GM18873 (cell line): ENCODE data around the gene ABLIM3.

ENCODE experiments used
- ATAC-seq: cut with Tn5 transposase; IDR thresholded peaks from one replicate; pipeline ENCODE4 v1.9.1; 2021; ENCODE audit warnings: mild to moderate bottlenecking, moderate library complexity, moderate number of reproducible peaks; ENCODE audit not compliant: unreplicated experiment, low FRiP score

Gene ABLIM3

DNA sequence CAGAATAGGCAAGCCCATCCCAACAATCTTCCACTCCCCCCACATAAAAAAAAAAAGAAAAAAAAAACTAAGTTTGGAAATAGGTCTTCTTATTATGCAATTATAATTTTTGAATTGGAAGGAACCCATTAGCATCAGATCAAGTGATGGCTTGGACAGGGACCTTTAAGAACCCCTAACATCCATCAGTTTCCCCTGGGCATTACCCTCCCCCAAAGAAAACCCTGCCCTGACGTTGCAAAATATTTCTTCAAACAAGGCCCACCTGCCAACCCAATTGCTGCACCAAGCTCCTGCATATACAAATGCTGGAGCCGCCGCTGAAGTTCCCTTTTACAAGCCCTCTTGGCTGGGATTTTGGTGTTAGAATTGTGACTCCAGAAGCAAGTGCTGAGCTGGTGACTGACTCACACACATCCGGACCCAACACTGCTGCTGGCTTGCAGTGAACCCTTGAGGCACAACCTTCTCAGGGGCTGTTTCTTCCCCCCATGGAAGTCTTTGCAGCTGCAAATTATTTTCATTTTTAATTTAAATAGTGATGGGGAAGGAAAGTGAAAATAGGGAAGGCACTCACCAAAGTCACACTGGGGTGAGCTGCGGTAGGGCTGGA is 74.3 kb downstream of the ABLIM3 start:
- ATAC-seq, result no peak

DNA sequence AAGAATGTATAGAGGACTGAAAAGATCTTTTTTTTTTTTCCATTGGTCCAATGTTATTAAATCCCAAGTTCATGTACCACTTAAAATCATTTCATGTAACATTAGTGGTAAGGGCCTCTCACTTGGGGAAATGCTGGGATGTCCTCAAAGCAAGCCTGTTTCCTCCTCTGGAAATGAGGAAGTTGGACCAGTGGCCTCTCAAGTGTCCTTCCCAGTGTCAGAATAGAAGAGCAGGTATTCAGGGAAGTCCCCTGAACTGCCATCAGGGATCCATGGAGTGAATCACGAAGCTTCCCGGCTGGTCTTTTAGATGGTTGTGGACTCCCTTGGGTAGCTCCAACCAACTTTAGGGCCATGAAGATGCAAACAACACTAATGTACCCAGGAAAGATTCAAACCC is 75.2 kb downstream of the ABLIM3 start:
- no peak for ATAC-seq

DNA sequence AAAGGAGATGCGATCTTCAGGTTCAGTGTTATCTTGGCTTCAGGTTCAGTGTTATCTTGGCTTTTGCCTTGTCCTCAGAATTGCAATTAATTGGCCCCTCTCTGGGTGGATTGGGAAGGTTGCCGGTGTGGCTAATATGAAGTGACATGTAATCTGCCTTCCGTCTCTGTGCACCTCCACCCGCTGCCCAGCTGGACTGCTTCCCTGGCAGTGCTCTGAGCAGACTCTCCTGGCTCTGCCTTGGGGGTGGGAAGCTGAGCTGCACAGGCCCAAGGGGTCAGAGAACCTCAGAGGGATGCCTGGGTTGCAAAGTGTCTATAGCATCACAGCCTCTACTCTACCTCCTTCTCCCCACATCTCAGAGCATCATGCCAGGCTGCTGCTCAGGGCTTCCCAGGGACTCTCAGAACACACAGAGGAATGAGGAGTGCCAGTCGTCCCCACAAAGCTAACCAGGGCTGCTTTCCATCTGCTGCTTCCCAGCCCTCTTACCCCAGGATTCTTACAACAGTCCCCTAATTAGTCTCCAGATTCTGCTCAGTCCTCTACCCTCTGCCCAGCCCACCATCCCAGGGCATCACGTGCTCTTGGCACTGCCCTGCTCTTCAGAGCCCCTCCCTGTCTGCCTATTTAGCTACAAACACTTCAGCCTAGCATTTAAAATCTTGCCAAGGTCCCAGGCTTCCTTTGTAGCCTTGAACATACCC is 76.0 kb downstream of the ABLIM3 start:
- no peak for ATAC-seq

DNA sequence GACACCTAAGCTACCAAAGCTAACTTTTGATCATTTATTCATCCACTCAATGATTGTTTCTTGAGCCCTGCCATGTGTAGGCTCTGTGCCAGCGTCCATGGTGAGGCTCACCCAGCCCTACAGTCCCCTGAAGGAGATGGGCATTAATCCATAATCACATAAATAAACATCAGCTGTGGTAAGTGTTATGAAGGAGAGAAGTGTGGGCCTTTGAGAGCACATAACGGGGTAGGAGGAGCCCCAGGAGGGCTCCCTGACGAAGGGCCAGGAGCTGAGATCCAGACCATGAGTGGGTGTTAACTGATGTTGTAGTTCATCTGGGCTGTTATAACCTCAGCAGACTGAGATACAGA is 76.5 kb downstream of the ABLIM3 start:
- no peak for ATAC-seq

DNA sequence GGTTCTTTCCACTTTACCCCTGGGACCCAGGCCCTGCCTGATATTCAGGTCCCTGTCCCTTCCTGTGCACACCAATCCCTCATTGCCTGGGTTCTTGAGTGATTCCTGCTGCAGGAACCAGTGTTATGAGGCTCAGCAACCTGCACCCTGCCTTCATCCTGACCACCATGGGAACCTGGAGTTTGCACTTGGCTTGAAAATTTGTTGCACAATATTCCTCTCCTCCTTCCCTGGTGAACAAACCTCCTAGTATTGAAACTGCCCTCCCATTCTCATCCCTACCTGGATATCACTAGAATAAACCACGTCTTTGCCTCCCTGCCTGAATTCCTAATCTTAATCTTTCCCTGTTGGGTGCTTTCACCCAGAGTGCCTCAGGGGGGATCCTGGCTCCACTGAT is 78.3 kb downstream of the ABLIM3 start:
- ATAC-seq, result no peak

GRCh38 chr5:149220750-149221149 is 79.5 kb downstream of the ABLIM3 start:
- no peak for ATAC-seq

DNA sequence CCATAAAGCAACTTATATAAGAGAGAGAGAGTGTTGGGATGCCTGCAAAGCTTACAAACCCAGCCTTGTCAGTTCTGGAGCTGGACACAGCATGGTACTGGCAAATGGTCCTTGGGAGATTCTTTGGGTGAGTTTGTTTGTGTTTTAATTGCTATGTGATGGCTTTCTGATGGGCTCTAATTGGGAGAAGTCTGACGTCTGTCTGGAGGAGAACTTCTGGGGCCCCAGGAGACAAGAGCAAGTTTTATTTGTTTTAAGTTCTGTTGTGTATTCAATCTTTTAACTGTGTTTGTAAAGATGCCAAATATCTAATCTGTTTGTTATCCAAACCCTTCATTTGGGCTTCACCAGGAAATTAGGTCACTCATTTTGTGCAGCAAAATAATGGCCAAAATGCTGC is 80.0 kb downstream of the ABLIM3 start:
- no peak for ATAC-seq

- no peak for ATAC-seq
Measured at GRCh38 chr5:149221731-149222342, 80.5 kb downstream of the ABLIM3 start.

DNA sequence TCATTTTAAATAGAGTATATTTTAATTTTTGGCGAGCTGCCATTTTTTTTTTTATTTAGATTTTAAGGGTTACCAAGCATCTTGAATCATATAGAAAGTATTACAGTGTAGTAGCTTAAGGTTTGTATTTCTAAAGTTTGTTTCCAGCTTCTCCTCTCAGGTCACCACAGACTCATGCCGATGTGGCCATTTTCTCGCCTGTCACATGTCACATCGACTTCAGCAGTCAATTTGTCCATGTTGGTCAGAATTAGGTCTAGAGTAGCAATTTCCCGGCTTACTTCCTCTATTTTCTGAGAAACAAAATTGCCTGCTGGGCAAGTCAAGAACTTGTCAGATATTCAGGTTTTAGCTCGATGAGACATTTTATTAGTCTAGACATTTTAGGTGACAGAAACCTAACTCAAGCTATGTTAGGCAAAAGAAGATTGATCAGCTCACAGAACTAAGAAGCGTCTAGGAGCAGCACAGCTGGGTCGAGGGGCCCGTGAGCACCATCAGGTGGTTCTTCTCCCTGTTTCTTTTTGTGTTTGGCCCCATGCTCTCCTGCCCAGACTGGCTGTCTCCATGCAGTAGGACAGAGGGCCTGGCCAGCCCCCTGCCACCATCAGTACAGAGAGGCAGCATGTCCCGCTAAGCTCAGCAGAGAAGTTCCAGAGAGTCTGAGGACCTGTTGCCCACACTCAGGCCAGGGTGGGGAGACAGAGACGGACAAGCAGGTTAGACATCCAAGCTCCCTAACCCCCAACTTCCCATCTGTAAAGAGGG is 82.0 kb downstream of the ABLIM3 start:
- no peak for ATAC-seq

DNA sequence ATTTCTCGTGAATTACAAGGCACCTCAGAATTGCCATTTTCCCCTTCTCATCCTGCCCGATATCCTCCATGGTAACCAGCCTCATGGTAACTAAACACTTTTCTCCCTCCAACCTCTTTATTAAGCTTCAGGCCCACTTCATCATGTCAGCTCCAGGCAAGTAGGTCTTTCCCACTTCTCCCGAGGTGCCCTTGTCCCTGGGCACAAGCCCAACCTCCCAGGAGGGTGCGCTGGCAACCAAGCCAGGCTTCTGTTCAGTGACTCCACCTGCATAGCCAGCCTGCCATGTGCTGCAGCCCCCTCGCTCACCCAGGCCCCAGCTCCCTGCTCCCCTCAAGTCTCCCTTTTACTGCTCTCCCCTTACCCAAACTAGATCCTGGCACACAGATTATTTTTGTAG is 83.0 kb downstream of the ABLIM3 start:
- ATAC-seq, result no peak

DNA sequence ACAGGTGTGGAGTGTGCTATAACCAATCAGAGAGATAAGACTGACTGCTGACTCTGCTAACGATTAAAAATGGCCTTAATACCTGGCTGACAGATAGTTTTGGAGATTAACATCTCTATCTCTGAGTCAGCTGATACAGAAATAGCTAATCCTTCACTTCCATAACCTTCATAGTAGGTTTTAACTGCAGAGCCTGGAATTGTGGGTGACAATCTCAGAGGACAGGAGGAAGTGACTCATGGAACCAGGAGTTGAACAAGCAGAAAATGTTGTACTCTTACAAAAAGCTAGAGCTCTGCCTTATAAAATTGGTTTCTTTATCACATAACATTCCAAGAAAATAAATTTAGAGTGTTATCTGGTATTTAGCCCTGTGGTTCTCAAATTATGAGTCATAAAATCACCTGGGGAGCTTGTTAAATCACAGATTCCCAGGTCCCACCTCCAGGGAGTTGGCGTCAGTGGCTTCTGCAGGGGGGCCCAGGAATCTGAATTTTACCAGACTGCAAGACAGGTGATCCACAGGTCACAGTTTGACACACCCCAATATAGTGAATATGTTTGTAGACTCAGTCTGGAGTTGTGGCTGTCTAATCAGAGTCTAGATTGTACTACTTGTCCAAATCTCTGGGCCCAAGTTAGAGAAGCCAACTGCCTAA is 86.0 kb downstream of the ABLIM3 start:
- ATAC-seq, result no peak

DNA sequence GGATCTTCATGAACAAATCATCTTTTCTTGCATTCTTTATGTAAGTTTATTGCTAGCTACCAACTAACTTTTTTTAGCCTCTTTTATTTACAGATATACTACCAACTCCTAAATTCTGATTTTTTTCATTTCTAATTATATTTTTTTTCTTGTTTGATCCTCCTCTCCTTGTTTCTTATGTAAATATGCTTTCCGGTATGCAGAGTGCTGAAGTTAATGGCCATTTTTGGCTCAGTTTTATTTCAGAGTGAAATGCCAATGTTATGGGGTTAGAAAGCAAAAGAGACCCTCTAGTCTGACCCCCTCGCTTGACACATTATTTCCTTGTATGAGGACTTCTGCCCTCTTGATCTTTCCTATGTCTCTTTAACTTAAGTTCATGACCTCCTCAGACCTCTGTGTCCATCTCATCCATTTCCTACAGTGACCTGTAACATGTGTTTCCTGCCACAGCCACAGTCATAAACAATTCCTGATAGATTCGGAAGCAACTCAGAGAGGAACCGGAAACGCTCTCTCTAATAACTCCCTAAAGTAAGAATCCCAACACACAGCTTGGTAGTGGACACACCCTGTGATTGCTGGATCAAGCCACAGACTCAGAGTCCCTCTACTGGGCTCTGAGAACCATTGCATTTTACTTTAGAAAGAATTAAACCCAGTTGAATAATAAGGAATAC is 87.5 kb downstream of the ABLIM3 start:
- no peak for ATAC-seq

DNA sequence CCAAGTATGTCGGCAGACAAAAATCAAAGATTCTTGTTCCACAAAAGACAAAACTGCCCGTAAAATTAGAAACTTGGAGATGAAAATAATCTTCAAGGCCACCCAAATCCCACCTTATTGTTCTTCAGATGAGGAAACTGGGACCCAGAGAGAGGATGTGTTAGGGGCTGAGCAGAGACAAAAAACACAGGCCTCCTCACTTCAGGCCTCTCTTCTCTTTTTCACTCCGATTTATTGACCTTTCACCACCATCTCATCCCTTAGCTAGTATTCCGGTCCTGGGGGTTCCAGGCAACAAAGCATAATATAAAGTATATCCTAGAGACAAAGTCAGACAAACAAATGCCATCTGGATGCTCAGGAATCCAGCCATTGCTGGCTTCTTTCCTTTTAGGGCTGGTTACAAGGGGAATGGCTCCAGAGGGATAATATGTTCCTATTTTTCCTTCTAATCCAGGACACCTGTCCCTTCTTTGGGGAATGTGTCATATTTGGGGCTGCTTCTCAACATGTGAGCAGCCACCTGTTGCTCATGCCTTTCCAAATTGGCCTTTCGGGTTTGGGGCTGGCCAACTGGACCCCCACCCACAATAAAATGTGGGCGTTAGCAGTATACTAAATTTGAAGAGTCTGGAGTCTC is 88.1 kb downstream of the ABLIM3 start:
- no peak for ATAC-seq

- ATAC-seq, result no peak
Measured at GRCh38 chr5:149235841-149236240, 94.5 kb downstream of the ABLIM3 start.

GRCh38 chr5:149237662-149238061 is 96.4 kb downstream of the ABLIM3 start:
- no peak for ATAC-seq

DNA sequence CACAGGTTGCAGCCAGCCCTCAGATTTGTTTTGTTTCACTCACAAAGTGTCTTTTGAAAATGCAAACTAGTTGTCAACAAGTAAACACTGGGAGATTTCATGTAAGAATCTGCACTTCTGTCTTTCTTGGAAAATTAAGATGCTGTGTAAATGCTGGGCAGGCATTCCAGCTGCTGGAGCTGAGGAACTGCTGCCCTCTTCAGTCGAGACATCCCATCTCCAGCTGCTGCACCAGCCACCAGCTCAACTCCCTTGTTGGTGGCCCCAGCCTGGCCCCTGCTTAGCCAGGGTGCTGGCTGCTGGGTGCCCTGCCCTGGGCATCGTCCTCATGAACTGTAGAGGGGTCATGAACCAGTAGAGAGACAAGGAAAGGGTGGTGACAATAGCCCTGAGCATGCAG is 97.2 kb downstream of the ABLIM3 start:
- ATAC-seq, result no peak

- ATAC-seq, result no peak
Measured at GRCh38 chr5:149239917-149240316, 98.6 kb downstream of the ABLIM3 start.

GRCh38 chr5:149240354-149240998 is 99.2 kb downstream of the ABLIM3 start:
- ATAC-seq, result no peak

- ATAC-seq, result no peak
Measured at GRCh38 chr5:149242339-149242738, 101.0 kb downstream of the ABLIM3 start.
